Smooth muscle cell (in vitro differentiated cells): ENCODE measurements around the gene TAF1B. TPM values are rescaled to one million over a fixed set of nuclear protein-coding genes. Genes with fewer than 3 reads are reported as not detected.

Experiments used
- DNase-seq: peaks from one replicate; lab custom pipeline; 2025; ENCODE audit not compliant: unreplicated experiment; lab: John Stamatoyannopoulos, UW
- H2AFZ ChIP-seq: fragments of 200-600 bp; sonication (generic); 2 replicates; pipeline ENCODE4 v1.6.0; 2016; ENCODE audit warnings: antibody characterized with exemption, low read depth, mild to moderate bottlenecking
- H3F3A ChIP-seq: fragments of 200-600 bp; sonication (generic); 2 replicates; pipeline ENCODE4 v1.6.0; 2017; ENCODE audit warnings: antibody characterized with exemption, low read depth
- H3K27ac ChIP-seq: fragments of 200-600 bp; sonication (generic); 2 replicates; pipeline ENCODE4 v1.5.1; 2016; ENCODE audit warnings: low read depth, mild to moderate bottlenecking
- H3K27me3 ChIP-seq: fragments of 200-600 bp; sonication (generic); 2 replicates; pipeline ENCODE4 v1.6.1; 2016; ENCODE audit warnings: low read depth, mild to moderate bottlenecking
- H3K36me3 ChIP-seq: fragments of 200-600 bp; sonication (generic); 2 replicates; pipeline ENCODE4 v1.5.1; 2016; ENCODE audit warnings: low read depth
- H3K4me1 ChIP-seq: fragments of 200-600 bp; sonication (generic); 2 replicates; pipeline ENCODE4 v1.5.1; 2016; ENCODE audit warnings: low read depth
- H3K4me2 ChIP-seq: fragments of 200-600 bp; sonication (generic); 2 replicates; pipeline ENCODE4 v1.6.0; 2016; ENCODE audit warnings: mild to moderate bottlenecking
- H3K4me3 ChIP-seq: fragments of 200-600 bp; sonication (generic); 2 replicates; pipeline ENCODE4 v1.5.1; 2016; ENCODE audit warnings: mild to moderate bottlenecking
- H3K79me2 ChIP-seq: fragments of 200-600 bp; sonication (generic); 2 replicates; pipeline ENCODE4 v1.6.0; 2016; ENCODE audit warnings: low read depth, mild to moderate bottlenecking
- H3K9ac ChIP-seq: fragments of 200-600 bp; sonication (generic); 2 replicates; pipeline ENCODE4 v1.6.0; 2016; ENCODE audit warnings: low read depth
- H3K9me3 ChIP-seq: fragments of 200-600 bp; sonication (generic); replicated peaks from 2 replicates; pipeline ENCODE4 v1.5.1; 2016; ENCODE audit warnings: low read depth
- H4K20me1 ChIP-seq: fragments of 200-600 bp; sonication (generic); 2 replicates; pipeline ENCODE4 v1.6.0; 2016; ENCODE audit warnings: low read depth
- WGBS: methylation state at CpG from one replicate; pipeline ENCODE4 v1.1.7; 2016; ENCODE audit warnings: low lambda C conversion rate; 5-methylcytosine and 5-hydroxymethylcytosine counted together
- polyA plus RNA-seq: library from polyadenylated mRNA; unstranded; fragments of >200 nt; fragmentation: Nextera tagmentation; extraction: Ambion mirVana; gene quantifications from 2 replicates; pipeline ENCODE4 v1.2.1, GENCODE V29; 2016
- total RNA-seq: library from RNA; depleted of rRNA; stranded (reverse); fragments of >200 nt; gene quantifications from 2 replicates; pipeline ENCODE4 v1.2.3, GENCODE V29; 2014
- TF ChIP-seq, protein P1 (sequence below): fragments of 200-600 bp; sonication (generic); IDR thresholded peaks from 2 replicates; pipeline ENCODE4 v1.5.1; 2017; ENCODE audit warnings: borderline replicate concordance, mild to moderate bottlenecking, antibody characterized with exemption; ENCODE audit not compliant: insufficient read depth, poor library complexity, severe bottlenecking

Gene TAF1B
- total and polyA plus RNA-seq, 2 experiments from 2014 or later, result 4.5 to 11.2 TPM

- Histone ChIP-seq H3K36me3 (no peaks in the 10 kb centered on the region), H2AFZ (peak overlapping the region; percentile 33), H3K4me1 (peaks cover 16% of the 10 kb centered on the region), H3K27me3 (no peaks in the 10 kb centered on the region), H3K9ac (no peak overlapping the region), H3K9me3 (no peaks in the 10 kb centered on the region), H3K79me2 (no peaks in the 10 kb centered on the region), H3K27ac (no peak overlapping the region), H3K4me3 (no peak overlapping the region), H4K20me1 (no peaks in the 10 kb centered on the region), H3F3A (peaks cover 14% of the 10 kb centered on the region), H3K4me2 (no peak overlapping the region)
- no peak for DNase-seq
- TF ChIP-seq, protein P1, sequence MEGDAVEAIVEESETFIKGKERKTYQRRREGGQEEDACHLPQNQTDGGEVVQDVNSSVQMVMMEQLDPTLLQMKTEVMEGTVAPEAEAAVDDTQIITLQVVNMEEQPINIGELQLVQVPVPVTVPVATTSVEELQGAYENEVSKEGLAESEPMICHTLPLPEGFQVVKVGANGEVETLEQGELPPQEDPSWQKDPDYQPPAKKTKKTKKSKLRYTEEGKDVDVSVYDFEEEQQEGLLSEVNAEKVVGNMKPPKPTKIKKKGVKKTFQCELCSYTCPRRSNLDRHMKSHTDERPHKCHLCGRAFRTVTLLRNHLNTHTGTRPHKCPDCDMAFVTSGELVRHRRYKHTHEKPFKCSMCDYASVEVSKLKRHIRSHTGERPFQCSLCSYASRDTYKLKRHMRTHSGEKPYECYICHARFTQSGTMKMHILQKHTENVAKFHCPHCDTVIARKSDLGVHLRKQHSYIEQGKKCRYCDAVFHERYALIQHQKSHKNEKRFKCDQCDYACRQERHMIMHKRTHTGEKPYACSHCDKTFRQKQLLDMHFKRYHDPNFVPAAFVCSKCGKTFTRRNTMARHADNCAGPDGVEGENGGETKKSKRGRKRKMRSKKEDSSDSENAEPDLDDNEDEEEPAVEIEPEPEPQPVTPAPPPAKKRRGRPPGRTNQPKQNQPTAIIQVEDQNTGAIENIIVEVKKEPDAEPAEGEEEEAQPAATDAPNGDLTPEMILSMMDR, result no peak
- 86% methylated on average over 11 of the region's 11 CpGs for whole genome bisulfite sequencing
Observed at GRCh38 chr2:9799011-9799596, 44.2 kb upstream of the TAF1B start.

- peaks cover 16% of the 10 kb centered on the region for H3K4me1 ChIP-seq
- H3K79me2 ChIP-seq, result no peaks in the 10 kb centered on the region
- DNase-seq, result peak; percentile 74
- peaks cover 14% of the 10 kb centered on the region for H3F3A ChIP-seq
- no peak overlapping the region for H3K4me2 ChIP-seq
- H3K9me3 ChIP-seq, result no peaks in the 10 kb centered on the region
- H3K36me3 ChIP-seq, result no peaks in the 10 kb centered on the region
- TF ChIP-seq, protein P1, result peak; percentile 92
- H3K27me3 ChIP-seq, result no peaks in the 10 kb centered on the region
- H3K9ac ChIP-seq, result peak overlapping the region; percentile 36
- H3K27ac ChIP-seq, result peak overlapping the region; percentile 96
- peak overlapping the region; percentile 33 for H2AFZ ChIP-seq
- H4K20me1 ChIP-seq, result no peaks in the 10 kb centered on the region
- H3K4me3 ChIP-seq, result no peak overlapping the region
- 30% methylated on average over 14 of the region's 14 CpGs for WGBS
Observed at GRCh38 chr2:9799729-9800632, 43.3 kb upstream of the TAF1B start.

DNA sequence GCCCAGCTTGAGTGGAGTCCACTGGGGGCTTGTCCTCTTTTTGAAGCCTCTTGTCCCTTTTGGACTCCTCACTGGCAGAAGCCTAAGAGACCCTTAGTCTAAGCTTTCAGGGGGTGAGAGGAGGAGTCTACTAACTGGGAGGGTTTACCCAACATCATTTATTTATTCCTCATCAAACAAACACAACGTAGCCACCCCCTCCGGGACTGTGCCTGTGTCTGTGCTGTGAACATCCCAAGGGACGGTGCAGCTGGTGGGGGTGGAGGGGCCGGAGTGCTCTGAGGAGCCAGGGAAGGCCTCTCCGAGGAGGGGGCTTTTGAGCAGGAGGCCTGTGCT is 42.7 kb upstream of the TAF1B start:
- H3K4me2 ChIP-seq, result peak overlapping the region; percentile 30
- H3K27ac ChIP-seq, result peak overlapping the region; percentile 96
- H3K4me1 ChIP-seq, result peaks cover 16% of the 10 kb centered on the region
- no peaks in the 10 kb centered on the region for H3K27me3 ChIP-seq
- H3K4me3 ChIP-seq, result no peak overlapping the region
- H2AFZ ChIP-seq, result no peak overlapping the region
- TF ChIP-seq, protein P1, result no peak
- DNase-seq, result no peak
- peaks cover 14% of the 10 kb centered on the region for H3F3A ChIP-seq
- no peaks in the 10 kb centered on the region for H3K36me3 ChIP-seq
- WGBS, result 66% methylated on average over 5 of the region's 5 CpGs
- H3K79me2 ChIP-seq, result no peaks in the 10 kb centered on the region
- peak overlapping the region; percentile 36 for H3K9ac ChIP-seq
- H4K20me1 ChIP-seq, result no peaks in the 10 kb centered on the region
- H3K9me3 ChIP-seq, result no peaks in the 10 kb centered on the region
